ENCODE measurements around the gene TRERF1.

Gene TRERF1

DNA sequence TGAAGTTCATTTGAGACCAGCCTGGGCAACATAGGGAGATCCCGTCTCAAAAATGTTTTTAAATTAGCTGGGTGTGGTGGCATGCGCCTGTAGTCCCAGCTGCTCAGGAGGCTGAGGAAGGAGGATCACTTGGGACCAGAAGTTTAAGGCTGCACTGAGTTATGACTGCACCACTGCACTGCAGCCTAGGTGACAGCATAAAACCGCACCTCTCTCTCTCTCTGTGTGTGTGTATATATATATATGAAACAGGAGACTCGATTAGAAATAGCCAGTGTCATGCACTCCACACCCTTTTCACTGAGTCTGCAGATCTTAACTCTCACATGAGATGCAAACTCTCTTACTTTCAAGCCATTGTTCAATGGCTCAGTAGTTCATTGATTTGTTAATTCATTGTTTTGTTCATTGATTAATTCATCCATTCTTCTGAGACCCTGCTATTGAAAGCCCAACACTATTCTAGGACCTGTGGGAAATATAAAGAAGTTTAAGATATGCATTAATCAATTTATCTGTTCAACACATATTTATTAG is 181.7 kb downstream of the TRERF1 start:
- H3K27me3 ChIP-seq (replicated peaks): no peaks in the 10 kb centered on the region
- DNase-seq: no peak
- in situ Hi-C loops (cut with HindIII; ENCODE audit: low pct_ligation_motif_present, low sequenced_read_pairs): no loop called here
- peaks cover 3% of the 10 kb centered on the region for H3K36me3 ChIP-seq (replicated peaks)
- no peak overlapping the region for H3K27ac ChIP-seq
- TF ChIP-seq, protein P1, sequence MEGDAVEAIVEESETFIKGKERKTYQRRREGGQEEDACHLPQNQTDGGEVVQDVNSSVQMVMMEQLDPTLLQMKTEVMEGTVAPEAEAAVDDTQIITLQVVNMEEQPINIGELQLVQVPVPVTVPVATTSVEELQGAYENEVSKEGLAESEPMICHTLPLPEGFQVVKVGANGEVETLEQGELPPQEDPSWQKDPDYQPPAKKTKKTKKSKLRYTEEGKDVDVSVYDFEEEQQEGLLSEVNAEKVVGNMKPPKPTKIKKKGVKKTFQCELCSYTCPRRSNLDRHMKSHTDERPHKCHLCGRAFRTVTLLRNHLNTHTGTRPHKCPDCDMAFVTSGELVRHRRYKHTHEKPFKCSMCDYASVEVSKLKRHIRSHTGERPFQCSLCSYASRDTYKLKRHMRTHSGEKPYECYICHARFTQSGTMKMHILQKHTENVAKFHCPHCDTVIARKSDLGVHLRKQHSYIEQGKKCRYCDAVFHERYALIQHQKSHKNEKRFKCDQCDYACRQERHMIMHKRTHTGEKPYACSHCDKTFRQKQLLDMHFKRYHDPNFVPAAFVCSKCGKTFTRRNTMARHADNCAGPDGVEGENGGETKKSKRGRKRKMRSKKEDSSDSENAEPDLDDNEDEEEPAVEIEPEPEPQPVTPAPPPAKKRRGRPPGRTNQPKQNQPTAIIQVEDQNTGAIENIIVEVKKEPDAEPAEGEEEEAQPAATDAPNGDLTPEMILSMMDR (IDR thresholded peaks at IDR 0.05; ENCODE audit: low read depth, low read length, missing control alignments): no peak
- no peak overlapping the region for H3K4me3 ChIP-seq (ENCODE audit: low read depth, low read length)

DNA sequence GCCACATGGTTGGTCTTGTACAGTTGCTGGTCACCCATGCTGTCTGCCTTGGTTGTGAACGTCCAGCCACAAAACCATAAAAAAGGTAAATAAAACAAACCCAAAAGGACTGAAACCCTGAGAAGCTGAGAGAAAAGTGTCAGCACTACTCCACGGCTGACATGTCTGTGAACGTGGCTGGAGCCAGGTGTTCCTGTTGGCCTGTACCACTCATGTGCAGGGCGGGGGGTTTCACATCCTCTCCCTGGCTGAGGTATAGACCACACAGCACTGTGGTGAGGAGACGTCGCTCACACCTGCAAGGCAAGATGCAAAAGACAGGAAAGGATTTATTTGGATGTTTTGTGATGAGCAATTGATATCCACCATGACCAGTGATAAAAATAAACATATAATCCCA is 182.2 kb downstream of the TRERF1 start:
- H3K4me3 ChIP-seq (ENCODE audit: low read depth, low read length): no peak overlapping the region
- DNase-seq: no peak
- TF ChIP-seq, protein P1 (IDR thresholded peaks at IDR 0.05; ENCODE audit: low read depth, low read length, missing control alignments): no peak
- no peak overlapping the region for H3K27ac ChIP-seq
- in situ Hi-C loops (cut with HindIII; ENCODE audit: low pct_ligation_motif_present, low sequenced_read_pairs): no loop called here
- H3K36me3 ChIP-seq (replicated peaks): peaks cover 3% of the 10 kb centered on the region
- no peaks in the 10 kb centered on the region for H3K27me3 ChIP-seq (replicated peaks)

DNA sequence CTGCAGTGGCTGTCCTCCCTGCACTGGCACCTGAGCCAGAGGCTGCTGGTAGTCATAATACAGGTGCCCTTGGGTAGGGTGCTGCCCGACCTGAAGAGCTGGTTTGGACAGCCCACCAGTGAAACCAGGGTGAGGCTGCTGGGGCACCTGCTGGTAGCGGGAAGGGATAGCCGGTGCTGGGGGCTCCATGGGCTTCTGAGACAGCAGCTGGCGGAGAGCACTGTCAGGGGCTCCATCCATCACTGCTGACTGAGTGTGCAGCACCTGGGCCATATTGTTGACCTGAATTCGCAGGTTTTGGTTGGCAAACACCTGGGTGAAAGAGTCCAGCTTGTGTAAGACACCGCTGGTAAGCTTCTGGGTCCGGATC is 182.9 kb downstream of the TRERF1 start:
- no peak for DNase-seq
- Histone ChIP-seq H3K27ac (no peak overlapping the region), H3K4me3 (ENCODE audit: low read depth, low read length) (no peak overlapping the region), H3K36me3 (replicated peaks) (peaks cover 3% of the 10 kb centered on the region), H3K27me3 (replicated peaks) (no peaks in the 10 kb centered on the region)
- in situ Hi-C loops (cut with HindIII; ENCODE audit: low pct_ligation_motif_present, low sequenced_read_pairs): no loop called here
- TF ChIP-seq, protein P1 (IDR thresholded peaks at IDR 0.05; ENCODE audit: low read depth, low read length, missing control alignments): no peak

DNA sequence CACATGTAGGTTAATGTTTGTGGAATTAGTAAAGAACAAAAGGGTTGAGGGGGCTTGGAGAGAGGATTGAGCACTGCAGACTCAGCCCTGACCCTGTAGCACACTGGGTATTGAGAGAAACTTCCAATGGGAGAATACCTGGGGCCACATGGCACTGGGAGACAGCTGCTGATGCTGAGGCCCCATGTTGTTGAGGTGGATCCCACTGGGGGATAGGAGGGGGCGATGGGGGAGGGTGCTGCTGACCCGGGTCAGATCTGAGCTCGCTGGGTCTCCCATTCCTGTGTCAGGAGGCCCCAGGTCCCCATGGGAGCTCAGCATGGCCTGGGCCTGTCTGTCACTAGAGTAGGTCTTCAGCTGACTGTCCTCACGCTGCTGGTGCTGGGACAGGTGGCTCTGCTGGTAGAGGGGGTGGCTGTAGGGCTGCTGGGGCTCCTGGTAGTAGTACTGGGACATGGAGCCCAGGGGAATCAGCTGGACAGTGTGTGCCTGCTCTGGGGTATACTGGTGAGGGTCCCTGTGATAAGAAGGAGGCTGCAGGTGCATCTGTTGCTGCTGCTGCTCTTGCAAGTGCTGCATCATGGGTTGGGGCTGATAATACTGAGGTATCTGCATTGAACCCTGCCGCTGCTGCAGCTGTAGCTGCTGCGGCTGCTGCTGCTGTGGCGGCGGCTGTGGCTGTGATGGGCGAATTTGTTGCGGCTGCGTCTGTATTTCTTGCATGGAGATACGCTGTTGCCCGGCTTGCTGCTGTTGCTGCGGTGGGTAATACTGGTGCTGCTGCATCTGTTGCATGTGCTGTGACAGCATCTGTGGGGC is 183.5 kb downstream of the TRERF1 start:
- DNase-seq: no peak
- TF ChIP-seq, protein P1 (IDR thresholded peaks at IDR 0.05; ENCODE audit: low read depth, low read length, missing control alignments): no peak
- peaks cover 3% of the 10 kb centered on the region for H3K36me3 ChIP-seq (replicated peaks)
- H3K27me3 ChIP-seq (replicated peaks): no peaks in the 10 kb centered on the region
- in situ Hi-C loops (cut with HindIII; ENCODE audit: low pct_ligation_motif_present, low sequenced_read_pairs): no loop called here
- H3K27ac ChIP-seq: no peak overlapping the region
- H3K4me3 ChIP-seq (ENCODE audit: low read depth, low read length): no peak overlapping the region

DNA sequence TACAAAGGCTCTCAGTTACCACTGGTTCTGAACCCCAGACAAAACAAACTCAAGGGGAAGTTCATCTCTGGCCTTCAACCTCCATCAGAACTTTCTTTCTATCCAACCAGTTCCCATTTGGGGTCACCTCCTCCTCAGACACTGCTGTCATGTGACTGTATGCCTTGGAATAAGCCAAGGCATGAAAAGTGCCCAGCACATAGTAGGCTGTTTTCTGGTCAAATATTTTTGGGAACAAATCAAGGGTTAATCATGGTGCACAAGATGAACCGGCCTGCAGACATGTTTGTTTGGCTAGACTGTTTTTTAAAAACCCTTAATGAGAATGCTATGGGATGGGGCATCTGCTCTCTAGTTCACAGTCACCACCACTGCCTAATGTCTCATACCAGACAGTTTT is 185.2 kb downstream of the TRERF1 start:
- no peaks in the 10 kb centered on the region for H3K27me3 ChIP-seq (replicated peaks)
- TF ChIP-seq, protein P1 (IDR thresholded peaks at IDR 0.05; ENCODE audit: low read depth, low read length, missing control alignments): no peak
- in situ Hi-C loops (cut with HindIII; ENCODE audit: low pct_ligation_motif_present, low sequenced_read_pairs): no loop called here
- H3K27ac ChIP-seq: no peak overlapping the region
- H3K4me3 ChIP-seq (ENCODE audit: low read depth, low read length): no peak overlapping the region
- H3K36me3 ChIP-seq (replicated peaks): peaks cover 3% of the 10 kb centered on the region
- no peak for DNase-seq
